Skeletal muscle satellite cell (primary cell): Measurements from ENCODE around the gene CCDC97.
"Not testable (repeated sequence)": the region's sequence is repeated elsewhere in the genome, so short reads cannot be mapped to it uniquely, and the experiment has no call there.

Experiments
- H3K27me3 ChIP-seq: 2 replicates; pipeline ENCODE4 v1.7.0; 2013; ENCODE audit warnings: low read length; ENCODE audit not compliant: control insufficient read depth, insufficient read depth
- H3K36me3 ChIP-seq: 2 replicates; pipeline ENCODE4 v1.7.0; 2013; ENCODE audit warnings: mild to moderate bottlenecking, control low read depth, low read length; ENCODE audit not compliant: insufficient read depth
- H3K4me1 ChIP-seq: 2 replicates; pipeline ENCODE4 v1.7.0; 2013; ENCODE audit warnings: low read length; ENCODE audit not compliant: control insufficient read depth, insufficient read depth
- H3K4me2 ChIP-seq: 2 replicates; pipeline ENCODE4 v1.7.0; 2013; ENCODE audit warnings: mild to moderate bottlenecking, low read length
- H3K4me3 ChIP-seq: 2 replicates; pipeline ENCODE4 v1.7.0; 2013; ENCODE audit warnings: low read length
- H3K9ac ChIP-seq: 2 replicates; pipeline ENCODE4 v1.7.0; 2013; ENCODE audit warnings: mild to moderate bottlenecking, low read depth, low read length, moderate library complexity
- H3K9me3 ChIP-seq: replicated peaks from 2 replicates; pipeline ENCODE4 v1.7.0; 2013; ENCODE audit warnings: mild to moderate bottlenecking, control low read depth, low read length

Gene CCDC97

GRCh38 chr19:41330946-41331678 is 21.1 kb downstream of the CCDC97 start:
- Histone ChIP-seq H3K36me3 (peaks cover 43% of the 10 kb centered on the region), H3K4me3 (no peak overlapping the region), H3K9ac (no peak overlapping the region), H3K9me3 (no peaks in the 10 kb centered on the region), H3K4me2 (no peak overlapping the region), H3K4me1 (peaks cover 27% of the 10 kb centered on the region), H3K27me3 (no peaks in the 10 kb centered on the region)

- Histone ChIP-seq H3K36me3 (peaks cover 48% of the 10 kb centered on the region), H3K4me1 (peaks cover 18% of the 10 kb centered on the region), H3K9me3 (no peaks in the 10 kb centered on the region), H3K4me3 (no peak overlapping the region), H3K9ac (no peak overlapping the region), H3K4me2 (no peak overlapping the region), H3K27me3 (no peaks in the 10 kb centered on the region)
Measured at GRCh38 chr19:41332000-41332399, 22.0 kb downstream of the CCDC97 start.

- Histone ChIP-seq H3K4me3 (no peak overlapping the region), H3K4me1 (peaks cover 14% of the 10 kb centered on the region), H3K9me3 (no peaks in the 10 kb centered on the region), H3K36me3 (peaks cover 48% of the 10 kb centered on the region), H3K27me3 (no peaks in the 10 kb centered on the region), H3K4me2 (no peak overlapping the region), H3K9ac (no peak overlapping the region)
Measured at GRCh38 chr19:41332468-41332867, 22.5 kb downstream of the CCDC97 start.

GRCh38 chr19:41334793-41335192 is 24.8 kb downstream of the CCDC97 start:
- Histone ChIP-seq H3K4me1 (no peaks in the 10 kb centered on the region), H3K27me3 (no peaks in the 10 kb centered on the region), H3K4me2 (no peak overlapping the region), H3K36me3 (peaks cover 34% of the 10 kb centered on the region), H3K9me3 (no peaks in the 10 kb centered on the region), H3K9ac (no peak overlapping the region), H3K4me3 (no peak overlapping the region)

GRCh38 chr19:41335467-41335866 is 25.5 kb downstream of the CCDC97 start:
- no peaks in the 10 kb centered on the region for H3K27me3 ChIP-seq
- no peak overlapping the region for H3K9ac ChIP-seq
- no peak overlapping the region for H3K4me3 ChIP-seq
- no peak overlapping the region for H3K4me2 ChIP-seq
- H3K4me1 ChIP-seq: no peaks in the 10 kb centered on the region
- peaks cover 32% of the 10 kb centered on the region for H3K36me3 ChIP-seq
- H3K9me3 ChIP-seq: no peaks in the 10 kb centered on the region

- Histone ChIP-seq H3K27me3 (no peaks in the 10 kb centered on the region), H3K4me3 (no peak overlapping the region), H3K4me1 (no peaks in the 10 kb centered on the region), H3K4me2 (no peak overlapping the region), H3K9ac (no peak overlapping the region), H3K9me3 (no peaks in the 10 kb centered on the region), H3K36me3 (peaks cover 43% of the 10 kb centered on the region)
Measured at GRCh38 chr19:41339936-41340335, 30.0 kb downstream of the CCDC97 start.

- Histone ChIP-seq H3K9ac (no peak overlapping the region), H3K4me3 (no peak overlapping the region), H3K36me3 (peaks cover 39% of the 10 kb centered on the region), H3K27me3 (no peaks in the 10 kb centered on the region), H3K4me1 (no peaks in the 10 kb centered on the region), H3K4me2 (no peak overlapping the region), H3K9me3 (no peaks in the 10 kb centered on the region)
Measured at GRCh38 chr19:41341669-41342490, 31.9 kb downstream of the CCDC97 start.

GRCh38 chr19:41344162-41344561 is 34.2 kb downstream of the CCDC97 start:
- Histone ChIP-seq H3K4me1 (no peaks in the 10 kb centered on the region), H3K36me3 (peaks cover 48% of the 10 kb centered on the region), H3K4me2 (no peak overlapping the region), H3K27me3 (no peaks in the 10 kb centered on the region), H3K4me3 (no peak overlapping the region), H3K9me3 (no peaks in the 10 kb centered on the region), H3K9ac (no peak overlapping the region)

- H3K36me3 ChIP-seq: peaks cover 42% of the 10 kb centered on the region
- not testable (repeated sequence) for H3K4me2 ChIP-seq, H3K27me3 ChIP-seq, H3K9me3 ChIP-seq, H3K4me1 ChIP-seq, H3K4me3 ChIP-seq, H3K9ac ChIP-seq
Measured at GRCh38 chr19:41346916-41347315, 36.9 kb downstream of the CCDC97 start.

- H3K9ac ChIP-seq: peak overlapping the region; percentile 86
- no peaks in the 10 kb centered on the region for H3K9me3 ChIP-seq
- H3K4me3 ChIP-seq: peak overlapping the region; percentile 94
- H3K4me1 ChIP-seq: peaks cover 10% of the 10 kb centered on the region
- H3K27me3 ChIP-seq: no peaks in the 10 kb centered on the region
- H3K36me3 ChIP-seq: peaks cover 21% of the 10 kb centered on the region
- peak overlapping the region; percentile 88 for H3K4me2 ChIP-seq
Measured at GRCh38 chr19:41350735-41351338, 40.9 kb downstream of the CCDC97 start.

GRCh38 chr19:41351339-41352245 is 41.6 kb downstream of the CCDC97 start:
- H3K27me3 ChIP-seq: no peaks in the 10 kb centered on the region
- peaks cover 10% of the 10 kb centered on the region for H3K4me1 ChIP-seq
- H3K9ac ChIP-seq: peak overlapping the region; percentile 86
- peak overlapping the region; percentile 88 for H3K4me2 ChIP-seq
- H3K4me3 ChIP-seq: peak overlapping the region; percentile 94
- H3K36me3 ChIP-seq: peaks cover 14% of the 10 kb centered on the region
- H3K9me3 ChIP-seq: no peaks in the 10 kb centered on the region
